Dedifferentiated amniotic fluid mesenchymal stem cell (primary cell): ENCODE data around the gene RCN1.
"Not testable (repeated sequence)": the region's sequence is repeated elsewhere in the genome, so short reads cannot be mapped to it uniquely, and the experiment has no call there.

ENCODE experiments used
- DNase-seq: peaks from one replicate; pipeline ENCODE4 v3.0.0-alpha.2; 2016; ENCODE audit errors: extremely low spot score

Gene RCN1

DNA sequence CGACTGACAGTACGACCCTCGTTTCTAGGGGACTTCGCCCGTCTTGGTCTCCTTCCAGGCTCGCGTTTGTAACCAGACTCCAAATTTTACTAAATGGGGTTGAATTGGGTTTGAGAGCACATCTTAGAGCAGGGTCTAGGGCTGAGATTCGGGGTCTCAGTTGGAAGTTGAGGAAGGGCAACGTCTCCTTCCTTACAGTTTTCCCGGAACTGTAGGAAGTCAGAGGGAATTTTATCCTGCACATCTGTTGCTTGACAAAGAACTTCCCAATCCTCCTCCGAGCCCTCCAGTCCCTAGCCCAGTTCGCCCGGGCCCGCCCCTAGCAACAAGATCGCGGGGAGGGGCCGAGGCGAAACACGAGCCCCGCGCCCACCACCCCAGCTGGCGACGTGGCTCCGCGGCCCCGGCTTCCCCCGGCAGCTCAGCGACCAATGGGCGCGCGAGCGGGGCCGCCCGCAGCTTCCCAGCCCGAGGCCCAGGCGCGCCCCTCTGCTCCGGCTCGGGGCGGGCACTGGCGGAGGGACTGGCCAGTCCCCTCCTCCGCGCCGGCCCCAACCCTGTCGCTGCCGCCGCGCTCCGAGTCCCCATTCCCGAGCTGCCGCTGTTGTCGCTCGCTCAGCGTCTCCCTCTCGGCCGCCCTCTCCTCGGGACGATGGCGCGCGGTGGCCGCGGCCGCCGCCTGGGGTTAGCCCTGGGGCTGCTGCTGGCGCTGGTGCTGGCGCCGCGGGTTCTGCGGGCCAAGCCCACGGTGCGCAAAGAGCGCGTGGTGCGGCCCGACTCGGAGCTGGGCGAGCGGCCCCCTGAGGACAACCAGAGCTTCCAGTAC is at the start of gene RCN1:
RCN1 (plus strand) TSS at position 530 of the 826 bp plus-strand sequence; CDS start at position 653, 123 bp downstream.
- DNase-seq, result peak; percentile 62

DNA sequence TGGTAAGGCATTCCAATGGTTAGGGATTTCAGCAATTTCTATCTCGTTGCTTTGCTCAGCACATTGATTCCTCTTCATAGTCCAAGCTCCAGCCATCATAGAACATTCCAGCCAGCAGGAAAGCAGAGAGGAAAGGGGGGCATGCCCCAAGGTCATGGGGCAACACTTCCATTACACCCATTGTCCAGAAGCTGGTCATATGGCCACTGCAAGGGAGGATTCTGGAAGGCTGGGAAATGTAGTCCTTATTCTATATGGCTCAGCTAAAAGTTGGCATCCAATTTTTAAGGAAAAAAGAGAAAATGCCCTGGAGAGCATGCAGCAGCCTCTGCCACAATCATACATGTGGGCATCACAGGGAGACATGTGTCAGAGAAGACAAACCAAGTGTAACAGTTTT is 47.1 kb upstream of the RCN1 start:
- no peak for DNase-seq

DNA sequence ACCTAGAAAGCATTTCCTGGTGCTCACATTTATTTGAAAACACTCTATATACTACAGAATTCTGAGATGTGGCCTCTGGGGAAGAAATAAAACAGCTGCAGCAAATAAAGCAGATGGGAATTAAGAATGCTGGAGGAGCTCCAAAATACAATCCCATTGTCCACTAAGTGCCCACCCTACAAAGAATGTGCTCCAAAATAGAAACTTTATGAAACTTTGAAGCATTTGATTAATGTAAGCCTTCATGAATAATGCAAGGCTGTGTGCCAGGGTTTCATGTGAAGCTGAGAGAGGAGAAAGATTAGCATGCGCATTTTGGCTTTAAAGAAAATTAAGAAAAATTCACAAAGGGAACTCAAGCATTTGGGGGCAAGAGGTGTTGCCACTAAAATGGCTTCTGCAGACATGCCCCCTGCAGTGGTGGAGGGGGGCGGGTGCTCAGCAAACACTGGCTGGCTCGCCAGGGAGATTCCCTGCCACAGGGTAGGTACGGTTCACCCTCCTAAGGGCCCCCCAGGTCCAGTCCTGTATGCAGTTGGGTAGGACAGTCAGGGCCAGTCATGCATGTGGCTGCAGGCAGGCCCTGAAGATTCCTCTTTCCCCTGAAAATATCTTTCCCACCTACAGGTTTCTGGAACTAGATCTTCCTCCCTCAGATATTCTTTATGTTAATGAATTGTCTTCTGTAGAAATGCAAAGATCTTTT is 46.6 kb upstream of the RCN1 start:
- DNase-seq, result no peak

DNA sequence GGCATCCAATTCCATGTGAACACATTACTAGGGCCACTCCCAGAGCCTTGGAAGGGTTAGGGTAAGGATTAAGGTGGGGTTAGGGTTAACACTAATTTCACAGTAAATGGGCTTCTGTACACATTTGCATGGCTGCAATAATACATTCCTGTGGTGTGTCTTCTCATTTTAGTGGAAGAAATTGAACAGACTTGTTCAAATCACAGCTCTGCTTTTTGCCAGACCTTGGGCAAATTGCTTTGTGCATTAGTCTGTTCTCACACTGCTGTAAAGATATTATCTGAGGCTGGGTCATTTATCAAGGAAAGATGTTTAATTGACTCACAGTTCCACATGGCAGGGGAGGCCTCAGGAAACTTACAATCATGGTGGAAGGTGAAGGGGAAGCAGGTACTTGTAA is 45.4 kb upstream of the RCN1 start:
- no peak for DNase-seq

GRCh38 chr11:32050264-32050663 is 40.6 kb upstream of the RCN1 start:
- DNase-seq, result no peak

DNA sequence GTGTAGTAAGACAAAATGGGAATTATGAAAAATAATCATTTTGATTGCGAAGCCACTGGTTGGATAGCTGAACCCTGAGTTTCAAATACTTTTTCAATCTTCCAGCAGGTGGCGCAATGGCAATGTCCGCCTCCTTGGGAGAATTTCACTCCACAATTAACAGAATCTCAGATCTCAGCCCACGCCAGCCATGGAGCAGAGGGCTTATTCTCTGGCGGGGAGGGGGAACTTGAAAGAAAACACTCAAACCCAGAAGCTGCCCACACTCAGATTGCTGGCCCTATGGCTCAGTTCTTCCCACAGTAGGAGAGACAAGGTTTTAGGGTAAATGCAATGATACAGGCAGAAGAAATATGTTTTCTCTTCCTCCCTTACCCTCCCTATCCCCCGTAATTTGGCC is 38.7 kb upstream of the RCN1 start:
- DNase-seq, result peak; percentile 51

- no peak for DNase-seq
Measured at GRCh38 chr11:32053151-32053888, 37.6 kb upstream of the RCN1 start.

DNA sequence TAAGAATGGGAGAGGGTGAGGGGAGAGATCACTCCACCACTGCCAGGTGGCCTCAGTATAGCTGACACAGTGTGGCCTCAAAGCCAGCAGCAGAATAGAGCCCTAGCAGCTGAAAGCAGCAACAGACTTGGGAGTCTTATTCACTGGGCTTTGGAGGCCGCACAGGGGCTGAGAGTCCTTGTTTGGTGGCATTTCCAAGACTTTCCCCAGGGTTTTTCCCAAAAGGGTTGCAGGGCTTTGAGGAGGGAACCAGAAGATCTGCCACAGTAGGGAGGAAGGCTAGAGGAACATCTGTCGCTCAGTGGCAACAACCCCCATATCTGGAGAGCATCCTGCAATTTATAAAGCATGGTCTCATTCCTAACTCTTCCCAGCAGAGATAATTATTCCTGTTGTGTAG is 35.0 kb upstream of the RCN1 start:
- DNase-seq, result no peak

DNA sequence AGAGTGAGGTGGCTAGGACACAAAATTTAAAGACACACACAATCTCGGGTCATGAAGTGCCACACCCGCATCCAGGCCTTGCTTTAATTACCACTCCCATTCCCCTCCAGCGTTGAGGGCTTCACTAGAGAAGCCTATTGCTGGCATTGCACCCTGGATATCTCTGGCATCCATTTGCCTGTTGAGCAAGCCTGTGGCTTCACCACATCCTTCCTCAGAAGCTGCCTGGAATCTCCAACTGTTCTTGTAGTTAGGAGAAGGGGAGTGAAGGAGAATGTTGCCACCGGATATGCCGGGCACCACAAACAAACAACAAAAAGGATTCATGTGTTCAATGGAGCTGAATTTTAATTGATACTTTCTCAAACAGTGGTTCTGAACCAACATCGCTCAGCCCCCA is 34.4 kb upstream of the RCN1 start:
- DNase-seq, result no peak

GRCh38 chr11:32059686-32060462 is 31.0 kb upstream of the RCN1 start:
- no peak for DNase-seq

DNA sequence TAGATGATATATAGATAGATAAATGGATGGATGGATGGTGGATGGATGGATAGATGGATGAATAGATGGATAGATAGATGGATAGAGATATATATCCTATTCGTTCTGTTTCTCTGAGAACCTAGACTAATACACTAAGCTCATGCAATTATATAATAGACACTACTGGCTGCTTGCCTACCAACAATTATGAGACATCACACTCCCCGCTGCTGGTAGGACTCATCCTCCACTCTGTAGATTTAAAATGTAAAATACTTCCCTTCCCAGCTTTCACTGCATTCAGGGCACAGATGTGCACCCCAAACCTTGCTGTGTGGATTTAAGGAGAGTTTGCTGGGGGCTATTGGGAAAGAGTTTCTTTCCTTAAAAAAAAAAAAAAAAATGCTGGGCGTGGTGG is 28.3 kb upstream of the RCN1 start:
- no peak for DNase-seq

DNA sequence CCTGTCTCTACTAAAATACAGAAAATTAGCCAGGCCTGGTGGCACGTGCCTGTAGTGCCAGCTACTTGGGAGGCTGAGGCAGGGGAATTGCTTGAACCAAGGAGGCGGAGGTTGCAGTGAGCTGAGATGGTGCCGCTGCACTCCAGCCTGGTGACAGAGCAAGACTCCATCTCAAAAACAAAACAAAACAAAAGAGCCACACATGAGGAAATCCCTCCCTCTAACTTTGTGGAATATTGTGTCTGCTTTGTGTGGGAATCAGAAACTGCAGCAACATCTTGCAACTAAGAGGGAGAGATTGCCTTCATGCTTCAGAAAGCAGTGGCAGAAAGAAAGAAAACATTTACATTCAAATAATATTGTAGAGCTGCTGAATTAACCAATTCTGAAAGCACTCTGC is 27.8 kb upstream of the RCN1 start:
- not testable (repeated sequence) for DNase-seq

GRCh38 chr11:32065865-32066629 is 24.8 kb upstream of the RCN1 start:
- no peak for DNase-seq

DNA sequence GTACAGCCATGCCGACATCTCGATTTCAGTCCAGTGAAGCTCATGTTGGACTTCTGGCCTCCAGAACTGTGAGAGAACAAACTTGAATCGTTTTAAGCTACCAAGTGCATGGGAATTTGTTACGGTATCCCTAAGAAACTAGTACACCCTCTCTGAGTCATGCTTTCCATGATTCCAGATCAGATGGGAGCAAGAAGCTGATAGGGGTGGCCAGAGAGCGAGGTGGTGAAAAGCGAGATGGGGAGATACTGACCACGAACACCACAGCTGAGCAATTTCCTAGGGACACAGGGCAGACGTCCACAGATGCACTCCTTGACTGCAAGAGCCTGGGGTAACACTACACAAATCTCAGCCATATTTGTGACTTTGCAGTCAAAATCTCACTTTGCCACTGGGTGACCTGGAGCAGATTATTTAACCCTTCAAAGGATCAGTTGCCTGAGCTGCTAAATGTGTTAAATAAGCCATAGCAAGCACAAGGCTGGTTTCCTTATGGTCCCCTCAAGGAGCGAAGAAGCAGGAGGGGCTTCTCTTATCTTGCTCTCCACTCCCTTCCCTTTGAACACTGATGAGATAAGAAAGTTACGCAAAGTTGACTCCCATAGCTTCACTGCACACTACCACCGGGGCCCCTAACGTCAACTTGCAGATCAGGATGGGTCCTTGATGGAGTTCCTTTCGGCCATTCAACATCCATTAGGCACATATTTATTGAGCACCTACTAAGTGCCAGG is 22.6 kb upstream of the RCN1 start:
- DNase-seq, result no peak

GRCh38 chr11:32069361-32070058 is 21.4 kb upstream of the RCN1 start:
- DNase-seq, result no peak

DNA sequence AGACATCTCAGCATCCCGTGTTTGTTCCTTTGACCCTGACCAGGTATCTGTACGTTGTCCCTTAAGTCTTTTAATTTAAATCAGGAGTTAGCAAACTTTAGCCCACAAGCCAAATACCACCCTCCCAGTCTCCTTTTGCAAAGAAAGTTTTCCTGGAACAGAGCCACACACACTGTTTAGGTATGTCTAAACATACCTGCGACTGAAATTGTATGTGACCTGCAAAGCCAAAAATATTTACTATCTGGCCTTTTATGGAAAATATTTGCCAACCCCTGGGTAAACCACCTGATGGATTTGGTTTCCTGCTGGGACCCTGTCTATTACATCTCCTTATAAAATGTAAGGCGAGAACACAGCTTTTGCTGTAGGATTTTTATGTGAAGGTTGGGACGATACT is 20.2 kb upstream of the RCN1 start:
- DNase-seq, result no peak

DNA sequence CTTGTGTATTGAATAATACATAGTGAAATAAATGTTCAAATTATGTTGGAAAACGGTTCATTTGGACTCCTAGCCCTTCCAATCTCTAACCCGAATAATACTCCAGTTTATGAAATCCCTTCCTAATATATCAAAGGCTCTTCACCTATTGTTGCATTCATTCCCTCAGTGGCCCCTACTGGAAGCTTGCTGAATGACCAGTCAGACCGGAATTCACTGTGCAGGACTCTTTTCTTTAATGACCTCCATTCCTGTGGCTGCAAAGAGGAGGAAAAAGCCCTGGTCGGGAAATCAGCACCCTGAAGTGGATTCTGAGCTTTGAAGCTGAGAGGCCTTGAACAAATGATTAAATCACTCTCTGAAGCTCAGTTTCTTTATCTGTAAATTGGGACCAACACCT is 19.1 kb upstream of the RCN1 start:
- DNase-seq, result peak; percentile 36

DNA sequence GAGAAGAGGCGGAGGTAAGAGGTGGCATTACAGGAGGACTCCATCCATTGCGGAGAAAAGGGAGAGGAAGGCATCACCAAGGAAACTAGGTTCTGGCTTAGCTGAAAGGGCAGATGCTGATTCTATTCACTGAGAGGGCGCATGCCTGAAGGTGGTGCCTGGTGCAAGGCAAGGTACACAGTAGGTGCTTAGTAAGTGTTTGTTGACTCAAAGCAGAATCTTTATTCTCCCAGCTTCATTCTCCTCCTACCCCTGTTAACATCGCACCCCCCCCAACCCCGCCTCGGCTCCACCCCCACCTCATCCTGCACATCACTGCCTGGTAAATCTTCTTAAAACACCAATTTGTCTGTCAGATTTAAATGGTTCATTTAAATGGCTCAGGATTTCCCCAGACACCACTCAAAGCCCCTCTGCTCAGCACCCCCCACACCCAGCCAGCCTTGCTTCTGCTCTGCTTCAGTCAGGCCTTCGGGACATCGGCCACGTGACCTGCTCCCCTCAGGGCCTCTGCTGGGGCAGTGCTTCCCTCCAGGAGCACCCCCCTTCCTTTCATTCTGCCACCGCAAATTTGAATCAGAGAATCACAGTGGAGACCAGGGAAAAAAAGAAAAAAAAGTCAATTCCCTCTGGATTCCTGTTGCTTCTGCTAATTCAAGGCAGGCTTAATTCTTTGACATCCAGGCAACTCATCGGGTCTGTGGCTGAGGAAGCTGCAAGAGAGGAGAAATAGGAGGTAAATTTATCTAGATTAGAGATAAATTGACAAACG is 17.8 kb upstream of the RCN1 start:
- no peak for DNase-seq

GRCh38 chr11:32073644-32074026 is 17.2 kb upstream of the RCN1 start:
- no peak for DNase-seq
